ENCODE measurements around the gene CDH11. TPM values are rescaled to one million over a fixed set of nuclear protein-coding genes. Genes with fewer than 3 reads are reported as not detected.
A peak's percentile ranks its signal among the peaks of the same experiment; 100 is the strongest.

Gene CDH11
- total RNA-seq, result 100 to 1,000 TPM; 179 to 468 TPM
- polyA plus RNA-seq (ENCODE audit: insufficient read length in 2 of 2), result 100 to 1,000 TPM in 1 of 2 donors, 10 to 100 TPM in 1; 85.0 to 102 TPM
- long read RNA-seq, donor 1, full-length matches to known transcripts, result 6 of 6 reads
- long read RNA-seq, donor 1, partial matches to known transcripts, result 0 of 6 reads
- long read RNA-seq, donor 1, other reads (novel, unspliced or antisense), result 0 of 6 reads
- long read RNA-seq, donor 2, full-length matches to known transcripts, result 2 of 2 reads
- long read RNA-seq, donor 2, partial matches to known transcripts, result 0 of 2 reads
- long read RNA-seq, donor 2, other reads (novel, unspliced or antisense), result 0 of 2 reads
- long read RNA-seq, donor 3, full-length matches to known transcripts, result 3 of 3 reads
- long read RNA-seq, donor 3, partial matches to known transcripts, result 0 of 3 reads
- long read RNA-seq, donor 3, other reads (novel, unspliced or antisense), result 0 of 3 reads
- long read RNA-seq, donor 4, full-length matches to known transcripts, result 19 of 24 reads
- long read RNA-seq, donor 4, partial matches to known transcripts, result 5 of 24 reads
- long read RNA-seq, donor 4, other reads (novel, unspliced or antisense), result 0 of 24 reads

DNA sequence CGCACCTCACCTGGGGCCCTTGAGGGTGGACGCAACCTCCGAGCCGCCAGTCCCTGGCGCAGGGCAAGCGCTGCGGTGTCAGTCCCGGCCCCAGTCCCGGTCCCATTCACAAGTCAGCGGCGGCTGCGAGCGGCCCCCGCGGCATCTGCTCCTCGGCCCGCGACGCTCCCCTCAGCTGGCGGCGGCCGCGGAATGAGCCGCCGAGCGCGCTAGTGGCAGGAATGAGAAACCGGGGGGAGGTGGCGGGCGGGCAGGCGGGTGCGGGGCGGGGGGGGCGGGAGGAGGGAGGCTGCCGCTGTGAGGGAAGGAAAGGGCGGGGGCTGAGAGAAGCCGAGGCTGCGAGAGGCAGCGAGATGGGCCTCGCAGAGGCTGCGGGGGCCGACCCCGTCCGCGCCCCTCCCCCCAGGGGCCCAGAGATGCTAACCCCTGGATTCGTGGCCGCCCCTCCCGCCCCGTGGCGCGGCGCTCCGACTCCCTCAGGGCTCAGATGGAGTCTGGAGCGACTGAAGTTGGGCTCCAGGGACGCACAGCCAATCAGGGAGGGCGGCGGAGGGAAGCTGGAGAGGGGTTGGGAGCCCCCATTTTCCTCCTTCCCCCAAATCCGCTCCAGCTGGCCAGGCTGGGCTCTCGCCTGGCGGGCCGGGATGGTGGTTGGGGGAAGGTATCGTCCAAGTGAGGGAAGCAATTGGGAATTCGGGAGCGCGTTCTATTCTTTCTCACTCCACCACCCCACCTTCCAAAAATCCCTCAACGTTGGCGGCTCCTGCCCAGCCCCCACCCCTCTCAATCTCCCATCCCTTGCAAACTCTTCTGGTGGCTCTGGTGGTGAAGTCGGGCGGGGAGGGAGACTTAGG lies at the start of gene CDH11:
Gene CDH11, minus strand, starts transcription at position 194 of the 854 bp plus-strand sequence. CDS start 117,194 bp downstream, outside the sequence.
- WGBS (ENCODE audit: insufficient coverage), result under 1% methylated on average over 38 of the region's 69 CpGs
- Histone ChIP-seq H3K9me3 (ENCODE audit: control insufficient read depth, insufficient read depth, low read length) (no peaks in the 10 kb centered on the region), H3K27ac (ENCODE audit: low read depth, low read length) (peak within 1 kb of the TSS; percentile 96), H3K4me1 (ENCODE audit: control insufficient read depth, insufficient read depth, low read length) (peaks cover 37% of the 10 kb centered on the region), H3K4me3 (ENCODE audit: low read depth, low read length) (peak within 1 kb of the TSS; percentile 84), H3K27me3 (ENCODE audit: control insufficient read depth, insufficient read depth, low read length) (peaks cover 5% of the 10 kb centered on the region), H3K36me3 (ENCODE audit: control insufficient read depth, insufficient read depth, low read length) (no peaks in the 10 kb centered on the region)
- DNase-seq (ENCODE audit: low read depth in 4 of 6, low spot score in 6 of 6), result peak in 2 of 6 donors; percentile 91 to 94

DNA sequence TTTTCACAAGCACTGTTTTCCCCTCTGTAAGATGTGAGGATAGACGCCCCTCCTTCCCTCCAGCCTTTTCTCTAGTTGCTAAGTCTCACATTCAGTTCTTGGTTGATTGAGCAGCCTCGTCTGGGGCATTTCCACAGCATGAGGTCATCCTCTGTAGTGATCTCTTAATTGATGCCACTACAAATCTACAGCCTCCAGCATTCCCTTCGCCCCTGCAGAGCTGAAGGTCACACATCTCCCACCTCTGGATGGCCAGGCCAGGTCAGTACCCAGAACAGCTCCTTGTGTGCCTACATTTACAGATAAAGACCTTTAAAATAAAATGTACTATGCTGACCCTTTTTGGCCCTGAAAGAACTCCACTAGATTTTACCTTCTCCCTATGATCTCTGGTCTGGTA lies 32.5 kb upstream of the CDH11 start:
- peak in 2 of 6 donors; percentile 8 to 22 for DNase-seq (ENCODE audit: low read depth in 4 of 6, low spot score in 6 of 6)
- no peak overlapping the region for H3K27ac ChIP-seq (ENCODE audit: low read depth, low read length)
- no CpG with 5 or more reads among the region's 3 CpGs for whole genome bisulfite sequencing (ENCODE audit: insufficient coverage)
- H3K27me3 ChIP-seq (ENCODE audit: control insufficient read depth, insufficient read depth, low read length), result no peaks in the 10 kb centered on the region
- no peak overlapping the region for H3K4me3 ChIP-seq (ENCODE audit: low read depth, low read length)
- H3K36me3 ChIP-seq (ENCODE audit: control insufficient read depth, insufficient read depth, low read length), result no peaks in the 10 kb centered on the region
- no peaks in the 10 kb centered on the region for H3K9me3 ChIP-seq (ENCODE audit: control insufficient read depth, insufficient read depth, low read length)
- H3K4me1 ChIP-seq (ENCODE audit: control insufficient read depth, insufficient read depth, low read length), result no peaks in the 10 kb centered on the region

DNA sequence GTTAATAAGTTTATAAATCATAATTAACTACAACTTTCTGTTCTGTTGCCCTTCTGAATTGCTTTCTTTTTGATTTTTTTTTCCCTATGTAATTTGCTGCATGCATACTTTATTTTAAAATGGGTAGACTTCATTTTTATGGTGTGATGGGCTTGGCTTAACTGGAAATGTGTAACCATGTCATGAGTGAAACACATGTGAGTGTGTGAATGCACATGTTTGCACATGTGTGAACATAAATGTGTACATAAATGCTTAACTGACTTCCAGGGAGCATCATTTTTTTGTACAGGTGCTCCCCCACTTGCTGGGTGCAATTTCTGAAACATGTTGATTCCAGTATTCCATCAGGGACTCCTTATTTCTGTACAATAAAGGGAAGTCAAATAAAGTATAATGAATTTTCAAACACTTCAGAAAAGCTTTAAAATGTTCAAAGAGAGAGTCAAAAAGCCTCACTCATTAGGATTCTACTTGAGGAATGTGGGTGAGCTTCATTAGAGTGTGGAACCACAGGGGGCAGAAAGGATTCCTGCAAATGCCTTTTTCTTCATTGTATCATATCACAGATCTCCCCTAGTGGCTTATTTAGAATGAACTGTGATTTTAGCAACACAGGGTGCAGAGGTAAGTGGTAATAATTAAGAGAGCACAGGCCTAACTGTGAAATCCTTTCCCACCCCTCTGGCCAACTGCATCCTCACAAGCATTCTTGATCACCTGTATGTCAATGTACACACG lies 31.7 kb upstream of the CDH11 start:
- Histone ChIP-seq H3K4me3 (ENCODE audit: low read depth, low read length) (no peak overlapping the region), H3K4me1 (ENCODE audit: control insufficient read depth, insufficient read depth, low read length) (no peaks in the 10 kb centered on the region), H3K27ac (ENCODE audit: low read depth, low read length) (no peak overlapping the region), H3K9me3 (ENCODE audit: control insufficient read depth, insufficient read depth, low read length) (no peaks in the 10 kb centered on the region), H3K36me3 (ENCODE audit: control insufficient read depth, insufficient read depth, low read length) (no peaks in the 10 kb centered on the region), H3K27me3 (ENCODE audit: control insufficient read depth, insufficient read depth, low read length) (no peaks in the 10 kb centered on the region)
- DNase-seq (ENCODE audit: low read depth in 4 of 6, low spot score in 6 of 6), result no peak
- WGBS (ENCODE audit: insufficient coverage), result 75% methylated on average over 1 of the region's 1 CpG

- H3K27me3 ChIP-seq (ENCODE audit: control insufficient read depth, insufficient read depth, low read length), result no peaks in the 10 kb centered on the region
- DNase-seq (ENCODE audit: low read depth in 4 of 6, low spot score in 6 of 6), result no peak
- no peak overlapping the region for H3K4me3 ChIP-seq (ENCODE audit: low read depth, low read length)
- H3K9me3 ChIP-seq (ENCODE audit: control insufficient read depth, insufficient read depth, low read length), result no peaks in the 10 kb centered on the region
- no peak overlapping the region for H3K27ac ChIP-seq (ENCODE audit: low read depth, low read length)
- H3K4me1 ChIP-seq (ENCODE audit: control insufficient read depth, insufficient read depth, low read length), result no peaks in the 10 kb centered on the region
- H3K36me3 ChIP-seq (ENCODE audit: control insufficient read depth, insufficient read depth, low read length), result no peaks in the 10 kb centered on the region
These were observed 26.9 kb upstream of the CDH11 start for GRCh38 chr16:65148804-65149203.

DNA sequence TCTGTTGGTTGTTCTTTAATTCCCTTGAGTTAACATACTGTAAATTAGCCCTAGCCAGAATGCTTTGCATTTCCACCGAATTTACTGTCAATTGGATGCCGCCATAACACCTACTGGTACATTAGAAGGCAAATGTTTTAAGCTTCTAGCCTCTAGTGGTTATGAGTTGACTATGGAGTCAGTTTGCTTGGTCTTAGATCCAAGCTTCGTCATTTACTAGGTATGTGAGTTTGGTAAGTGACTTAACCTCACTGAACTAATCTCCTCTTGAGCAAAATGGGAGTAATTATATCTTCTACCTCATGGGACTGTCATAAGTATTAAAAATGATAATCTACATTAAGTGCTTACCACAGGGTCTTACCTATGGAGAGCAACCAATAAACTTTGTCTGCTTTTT lies 20.4 kb upstream of the CDH11 start:
- Histone ChIP-seq H3K27me3 (ENCODE audit: control insufficient read depth, insufficient read depth, low read length) (no peaks in the 10 kb centered on the region), H3K4me3 (ENCODE audit: low read depth, low read length) (no peak overlapping the region), H3K27ac (ENCODE audit: low read depth, low read length) (no peak overlapping the region), H3K9me3 (ENCODE audit: control insufficient read depth, insufficient read depth, low read length) (no peaks in the 10 kb centered on the region), H3K4me1 (ENCODE audit: control insufficient read depth, insufficient read depth, low read length) (no peaks in the 10 kb centered on the region), H3K36me3 (ENCODE audit: control insufficient read depth, insufficient read depth, low read length) (no peaks in the 10 kb centered on the region)
- DNase-seq (ENCODE audit: low read depth in 4 of 6, low spot score in 6 of 6), result no peak
- no CpG with 5 or more reads among the region's 3 CpGs for WGBS (ENCODE audit: insufficient coverage)

DNA sequence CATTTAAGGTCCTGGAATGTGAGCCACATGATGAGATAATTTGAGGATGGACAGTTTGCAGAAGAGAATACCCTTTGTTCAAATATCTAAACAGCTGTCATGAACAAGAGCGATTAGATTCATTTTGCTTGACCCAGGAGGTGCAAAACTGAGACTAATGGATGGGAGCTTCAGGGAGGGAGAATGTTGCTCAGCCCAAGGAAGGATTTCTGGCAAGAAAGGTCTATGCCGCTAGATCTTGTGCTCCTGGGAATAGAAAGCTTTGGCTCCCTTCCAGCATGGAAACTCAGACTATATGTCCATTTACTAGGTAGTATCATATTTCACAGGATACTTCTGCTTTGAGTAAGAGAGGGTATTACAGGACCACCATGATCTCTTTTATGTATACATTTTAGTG lies 14.8 kb upstream of the CDH11 start:
- Histone ChIP-seq H3K4me1 (ENCODE audit: control insufficient read depth, insufficient read depth, low read length) (no peaks in the 10 kb centered on the region), H3K4me3 (ENCODE audit: low read depth, low read length) (no peak overlapping the region), H3K27ac (ENCODE audit: low read depth, low read length) (no peak overlapping the region), H3K36me3 (ENCODE audit: control insufficient read depth, insufficient read depth, low read length) (no peaks in the 10 kb centered on the region), H3K9me3 (ENCODE audit: control insufficient read depth, insufficient read depth, low read length) (no peaks in the 10 kb centered on the region), H3K27me3 (ENCODE audit: control insufficient read depth, insufficient read depth, low read length) (no peaks in the 10 kb centered on the region)
- WGBS (ENCODE audit: insufficient coverage), result 88% methylated on average over 1 of the region's 2 CpGs
- DNase-seq (ENCODE audit: low read depth in 4 of 6, low spot score in 6 of 6), result no peak

DNA sequence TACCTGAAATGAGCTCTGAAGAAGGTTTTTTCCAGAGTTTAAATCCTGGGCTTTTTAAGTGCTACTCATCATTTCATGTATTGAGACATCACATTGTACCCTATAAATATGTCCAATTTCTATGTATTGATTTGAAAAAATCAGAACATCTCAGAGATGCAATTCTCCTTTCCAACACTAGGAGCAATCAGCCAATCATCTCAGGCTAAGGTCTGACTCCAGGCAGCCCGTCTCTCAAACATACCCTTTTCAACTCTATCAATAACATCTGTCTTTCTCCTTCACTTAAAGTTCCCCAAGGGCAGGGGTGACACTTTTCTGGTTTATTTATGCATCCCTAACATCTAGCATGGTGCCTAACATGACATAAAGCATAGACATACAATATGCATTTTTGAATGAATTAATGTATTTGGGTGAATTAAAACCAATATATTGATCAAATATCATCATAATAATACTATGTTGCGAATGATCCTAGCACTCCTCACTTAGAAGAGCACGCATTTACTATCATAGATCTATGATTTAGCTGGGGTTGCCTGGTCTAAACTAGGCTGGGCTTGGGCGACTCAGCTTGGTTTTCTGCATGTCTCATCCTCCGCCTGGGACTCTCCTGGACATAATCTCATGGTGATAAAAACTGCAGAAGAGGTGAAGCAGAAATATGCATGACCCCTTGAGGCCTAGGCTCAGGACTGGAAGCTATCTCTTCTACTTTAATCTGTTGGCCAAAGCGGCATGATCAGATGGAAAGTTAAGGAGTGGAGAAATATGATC lies 5.2 kb upstream of the CDH11 start:
- Histone ChIP-seq H3K27me3 (ENCODE audit: control insufficient read depth, insufficient read depth, low read length) (peaks cover 2% of the 10 kb centered on the region), H3K27ac (ENCODE audit: low read depth, low read length) (no peak overlapping the region), H3K9me3 (ENCODE audit: control insufficient read depth, insufficient read depth, low read length) (no peaks in the 10 kb centered on the region), H3K36me3 (ENCODE audit: control insufficient read depth, insufficient read depth, low read length) (no peaks in the 10 kb centered on the region), H3K4me3 (ENCODE audit: low read depth, low read length) (no peak overlapping the region), H3K4me1 (ENCODE audit: control insufficient read depth, insufficient read depth, low read length) (peaks cover 20% of the 10 kb centered on the region)
- DNase-seq (ENCODE audit: low read depth in 4 of 6, low spot score in 6 of 6), result no peak
- WGBS (ENCODE audit: insufficient coverage), result 100% methylated on average over 4 of the region's 6 CpGs

DNA sequence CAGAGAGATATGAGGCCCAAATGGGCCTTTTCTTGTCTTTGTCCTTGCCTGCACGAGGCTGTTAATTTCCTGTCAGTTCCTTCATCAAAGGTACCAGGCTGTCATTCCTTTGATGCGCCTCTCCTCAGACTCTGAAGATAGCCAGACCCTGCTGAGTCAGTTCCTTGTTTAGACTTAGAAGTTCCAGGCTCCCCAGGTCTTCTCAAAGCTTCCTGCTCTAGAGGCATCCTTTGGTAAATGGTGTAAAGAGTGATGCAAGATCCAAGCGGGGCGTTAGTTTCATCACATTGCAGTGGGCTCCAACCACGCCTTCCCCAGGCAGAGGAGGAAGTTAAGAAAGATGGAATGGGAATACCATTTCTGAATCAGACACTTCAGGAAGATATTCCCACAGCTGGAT lies 4.0 kb upstream of the CDH11 start:
- Histone ChIP-seq H3K4me3 (ENCODE audit: low read depth, low read length) (no peak overlapping the region), H3K27me3 (ENCODE audit: control insufficient read depth, insufficient read depth, low read length) (peaks cover 5% of the 10 kb centered on the region), H3K4me1 (ENCODE audit: control insufficient read depth, insufficient read depth, low read length) (peaks cover 25% of the 10 kb centered on the region), H3K36me3 (ENCODE audit: control insufficient read depth, insufficient read depth, low read length) (no peaks in the 10 kb centered on the region), H3K27ac (ENCODE audit: low read depth, low read length) (no peak overlapping the region), H3K9me3 (ENCODE audit: control insufficient read depth, insufficient read depth, low read length) (no peaks in the 10 kb centered on the region)
- WGBS (ENCODE audit: insufficient coverage), result 68% methylated on average over 5 of the region's 5 CpGs
- DNase-seq (ENCODE audit: low read depth in 4 of 6, low spot score in 6 of 6), result no peak

Data from spinal cord (tissue), 10 donors.